Measurements from ENCODE around the gene CCDC63.

DNA sequence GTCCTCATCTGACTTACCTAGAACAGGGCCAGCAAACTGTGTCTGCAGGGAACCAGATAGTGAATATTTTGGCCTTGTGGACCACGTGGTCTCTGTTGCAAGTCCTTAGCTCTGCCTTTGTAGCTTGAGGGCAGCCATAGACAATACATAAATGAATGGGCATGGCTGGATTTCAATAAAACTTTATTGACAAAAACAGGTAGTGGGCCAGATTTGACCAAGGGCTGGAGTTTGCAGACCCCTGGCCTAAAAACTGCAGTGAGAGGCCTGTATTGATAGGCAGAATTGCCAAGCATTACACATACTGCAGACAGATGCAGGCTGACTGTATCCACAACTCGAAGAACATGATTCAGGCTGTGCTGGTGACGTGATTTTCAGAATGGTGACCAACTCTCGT, 25.3 kb downstream of the CCDC63 start:
- TF ChIP-seq, protein P1, sequence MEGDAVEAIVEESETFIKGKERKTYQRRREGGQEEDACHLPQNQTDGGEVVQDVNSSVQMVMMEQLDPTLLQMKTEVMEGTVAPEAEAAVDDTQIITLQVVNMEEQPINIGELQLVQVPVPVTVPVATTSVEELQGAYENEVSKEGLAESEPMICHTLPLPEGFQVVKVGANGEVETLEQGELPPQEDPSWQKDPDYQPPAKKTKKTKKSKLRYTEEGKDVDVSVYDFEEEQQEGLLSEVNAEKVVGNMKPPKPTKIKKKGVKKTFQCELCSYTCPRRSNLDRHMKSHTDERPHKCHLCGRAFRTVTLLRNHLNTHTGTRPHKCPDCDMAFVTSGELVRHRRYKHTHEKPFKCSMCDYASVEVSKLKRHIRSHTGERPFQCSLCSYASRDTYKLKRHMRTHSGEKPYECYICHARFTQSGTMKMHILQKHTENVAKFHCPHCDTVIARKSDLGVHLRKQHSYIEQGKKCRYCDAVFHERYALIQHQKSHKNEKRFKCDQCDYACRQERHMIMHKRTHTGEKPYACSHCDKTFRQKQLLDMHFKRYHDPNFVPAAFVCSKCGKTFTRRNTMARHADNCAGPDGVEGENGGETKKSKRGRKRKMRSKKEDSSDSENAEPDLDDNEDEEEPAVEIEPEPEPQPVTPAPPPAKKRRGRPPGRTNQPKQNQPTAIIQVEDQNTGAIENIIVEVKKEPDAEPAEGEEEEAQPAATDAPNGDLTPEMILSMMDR (IDR thresholded peaks at IDR 0.05) = no peak
- TF ChIP-seq POLR2A (IDR thresholded peaks at IDR 0.05) = no peak
